Forelimb muscle (tissue), 1 donor: Measurements from ENCODE around the gene CMC2. TPM values are rescaled to one million over a fixed set of nuclear protein-coding genes. Genes with fewer than 3 reads are reported as not detected.

Source experiments
- DNase-seq: peaks from one replicate; pipeline ENCODE4 v3.0.0-alpha.2; 2013; ENCODE audit warnings: low read depth
- polyA plus RNA-seq: library from polyadenylated mRNA; unstranded; fragments of 120-200 nt; gene quantifications from one replicate; pipeline ENCODE4 v1.2.1, GENCODE V29; 2013; ENCODE audit not compliant: insufficient read length

CMC2 gene
- polyA plus RNA-seq, 1 donor: 35.4 TPM

- DNase-seq: no peak
Measured at GRCh38 chr16:80974649-80975376, 31.9 kb downstream of the CMC2 start.

GRCh38 chr16:80973991-80974390 lies 32.7 kb downstream of the CMC2 start:
- DNase-seq: no peak

DNA sequence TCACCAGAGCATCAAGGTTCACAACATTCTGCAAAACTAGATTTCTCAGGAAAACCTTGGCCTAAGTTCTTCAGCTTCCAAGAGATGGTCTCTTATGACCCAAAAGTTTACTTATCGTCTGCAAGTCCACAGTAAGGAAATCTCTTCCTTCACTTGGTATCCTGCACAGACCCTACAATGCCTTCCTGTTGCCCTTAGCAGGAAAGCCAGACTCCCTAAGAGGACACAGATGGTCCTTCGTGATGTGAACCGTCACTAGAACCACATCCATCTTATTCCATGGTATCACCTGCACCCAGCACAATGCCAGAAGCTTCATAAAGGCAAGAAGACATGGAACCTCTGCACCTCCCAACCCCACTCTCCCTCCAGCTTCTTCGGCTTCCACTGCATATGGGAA lies 34.1 kb downstream of the CMC2 start:
- no peak for DNase-seq

- DNase-seq: no peak
Measured at GRCh38 chr16:80971819-80972218, 34.9 kb downstream of the CMC2 start.

GRCh38 chr16:80969114-80969484 lies 37.6 kb downstream of the CMC2 start:
- no peak for DNase-seq

- no peak for DNase-seq
Measured at GRCh38 chr16:80968386-80969113, 38.1 kb downstream of the CMC2 start.

GRCh38 chr16:80966617-80967016 lies 40.1 kb downstream of the CMC2 start:
- DNase-seq: no peak

- DNase-seq: no peak
Measured at GRCh38 chr16:80964351-80964750, 42.3 kb downstream of the CMC2 start.

DNA sequence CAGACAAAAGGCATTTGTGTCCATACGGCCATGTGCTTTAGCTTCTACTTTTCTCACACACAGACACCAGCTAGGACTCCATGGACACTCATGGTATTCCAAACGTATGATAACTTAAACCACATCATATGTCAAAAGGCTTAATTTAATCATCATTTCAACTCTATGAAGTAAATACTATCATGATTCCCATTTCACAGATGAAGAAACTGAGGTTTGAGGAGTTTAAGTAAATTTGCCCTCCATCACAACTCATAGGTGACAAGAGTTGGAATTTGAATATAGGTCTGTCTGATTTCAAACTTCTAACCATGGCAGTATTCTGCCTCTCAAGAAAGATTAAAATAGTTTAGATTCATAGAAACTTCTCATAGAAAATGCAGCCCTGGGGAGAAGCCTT lies 43.8 kb downstream of the CMC2 start:
- DNase-seq: no peak

GRCh38 chr16:80958284-80958683 lies 48.4 kb downstream of the CMC2 start:
- DNase-seq: no peak

DNA sequence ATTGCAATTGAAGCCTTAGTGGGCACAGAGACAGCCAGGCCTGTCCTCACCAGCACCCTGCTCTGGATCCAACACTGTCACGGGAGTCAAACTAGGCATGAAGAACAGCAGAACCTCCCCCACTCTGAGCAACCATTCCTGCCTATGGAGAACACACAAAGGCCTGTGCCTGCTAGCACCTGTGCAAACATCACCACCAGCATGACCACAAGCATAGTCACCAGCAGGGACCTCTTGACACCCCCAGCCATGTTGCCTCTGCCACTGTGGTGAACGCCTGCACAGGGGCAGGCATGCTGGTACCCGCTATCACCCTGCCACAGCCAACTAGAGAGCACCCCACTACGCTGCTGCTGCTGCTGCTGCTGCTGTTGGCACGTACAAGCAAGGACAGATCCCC lies 51.7 kb downstream of the CMC2 start:
- DNase-seq: no peak

DNA sequence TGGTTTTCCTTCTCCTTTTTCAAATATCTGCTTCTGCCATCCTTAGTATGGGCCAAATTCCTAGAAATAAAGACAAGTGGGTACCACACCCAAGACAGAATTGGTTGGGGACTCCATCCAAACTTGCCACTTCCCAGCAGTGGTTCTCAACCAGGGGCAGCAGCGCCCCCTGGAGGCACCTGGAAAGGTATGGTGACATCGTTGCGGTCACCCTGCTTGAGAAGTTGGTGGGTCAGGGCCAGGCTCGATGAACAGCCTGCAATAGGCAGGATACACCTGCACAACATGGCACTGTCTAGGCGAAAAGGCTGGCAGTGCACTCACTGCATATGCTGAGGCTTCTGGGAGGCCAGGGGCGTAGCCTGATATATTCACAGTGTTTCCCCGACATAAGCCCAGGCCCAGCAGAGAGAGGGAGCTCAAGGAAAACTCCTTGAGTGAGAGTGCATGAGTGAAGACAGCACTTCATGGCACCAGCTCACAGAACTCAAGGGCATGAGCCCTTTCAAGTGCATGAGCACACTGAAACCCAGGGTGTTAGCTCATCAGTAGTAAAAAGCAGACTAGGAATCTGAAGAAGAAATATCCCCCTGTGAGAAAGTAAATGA lies 57.7 kb downstream of the CMC2 start:
- no peak for DNase-seq

GRCh38 chr16:80947708-80948625 lies 58.7 kb downstream of the CMC2 start:
- no peak for DNase-seq

- no peak for DNase-seq
Measured at GRCh38 chr16:80947239-80947638, 59.4 kb downstream of the CMC2 start.

DNA sequence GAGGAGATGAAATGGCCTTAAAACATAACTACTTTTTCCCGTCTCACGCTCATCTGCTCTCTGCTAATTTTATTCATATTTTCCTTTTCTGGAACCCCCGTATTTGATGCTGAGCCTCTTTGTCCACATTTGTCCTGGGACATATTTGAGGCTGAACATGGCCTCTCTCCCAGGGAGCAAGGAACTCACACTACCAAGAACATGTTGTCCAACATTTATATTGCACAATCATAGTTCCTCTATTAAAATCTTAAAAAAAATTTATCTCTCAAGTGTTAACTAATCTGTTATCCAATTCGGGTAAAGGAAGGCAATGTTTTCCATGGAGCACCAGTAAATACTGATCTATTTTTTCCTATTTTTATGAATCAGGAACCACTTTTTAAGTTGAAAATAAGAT lies 60.2 kb downstream of the CMC2 start:
- DNase-seq: no peak

DNA sequence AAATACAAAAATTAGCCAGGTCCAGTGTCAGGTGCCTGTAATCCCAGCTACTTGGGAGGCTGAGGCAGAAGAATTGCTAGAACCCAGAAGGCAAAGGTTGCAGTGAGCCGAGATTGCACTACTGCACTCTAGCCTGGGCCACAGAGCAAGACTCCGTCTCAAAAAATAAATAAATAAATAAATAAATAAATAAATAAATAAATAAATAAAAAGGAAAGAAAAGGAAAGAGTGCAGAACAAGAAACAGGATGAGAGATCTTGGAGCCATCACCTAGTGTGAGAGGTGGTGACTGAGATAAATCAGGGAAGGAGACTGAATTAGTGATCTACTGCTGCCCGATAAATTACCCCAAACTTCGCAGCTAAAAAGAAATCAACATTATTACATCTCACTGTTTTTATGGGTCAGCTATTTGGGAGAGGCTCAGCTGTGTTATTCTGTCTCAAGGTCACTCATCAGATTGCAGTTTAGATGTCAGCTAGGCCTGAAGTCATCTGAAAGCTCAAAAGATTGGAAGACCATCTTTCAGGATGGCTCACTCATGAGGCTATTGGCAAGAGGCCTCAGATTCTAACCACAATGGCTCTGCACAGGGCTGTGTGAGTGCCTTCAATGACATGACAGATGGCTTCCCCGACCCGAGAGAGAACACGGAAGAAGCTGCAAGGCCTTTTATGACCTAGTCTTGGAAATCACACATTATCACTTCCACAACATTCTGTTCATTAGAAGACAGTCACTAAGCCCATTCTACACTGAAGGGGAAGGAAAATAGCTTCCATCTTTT lies 66.4 kb downstream of the CMC2 start:
- DNase-seq: no peak

DNA sequence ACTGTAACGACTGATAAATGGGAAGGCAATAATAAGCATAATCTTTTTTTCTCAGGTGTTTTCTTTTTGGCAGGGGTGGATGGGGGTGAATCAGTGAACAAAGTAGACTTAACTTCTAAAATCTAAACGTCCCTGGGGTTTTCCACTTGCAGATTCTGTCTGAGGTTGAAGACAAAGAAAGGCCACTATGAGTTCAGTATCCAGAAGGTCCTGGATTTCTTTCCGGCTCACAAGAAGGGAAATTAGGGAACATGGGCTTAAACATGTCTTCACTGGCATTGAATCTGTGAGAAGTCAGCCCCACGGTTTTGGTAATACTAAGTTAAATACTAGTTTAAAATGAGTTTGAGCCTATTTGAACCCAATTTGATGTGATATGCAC lies 67.8 kb downstream of the CMC2 start:
- DNase-seq: no peak

GRCh38 chr16:80938004-80938878 lies 68.4 kb downstream of the CMC2 start:
- DNase-seq: peak; percentile 92

GRCh38 chr16:80936410-80936809 lies 70.3 kb downstream of the CMC2 start:
- no peak for DNase-seq

DNA sequence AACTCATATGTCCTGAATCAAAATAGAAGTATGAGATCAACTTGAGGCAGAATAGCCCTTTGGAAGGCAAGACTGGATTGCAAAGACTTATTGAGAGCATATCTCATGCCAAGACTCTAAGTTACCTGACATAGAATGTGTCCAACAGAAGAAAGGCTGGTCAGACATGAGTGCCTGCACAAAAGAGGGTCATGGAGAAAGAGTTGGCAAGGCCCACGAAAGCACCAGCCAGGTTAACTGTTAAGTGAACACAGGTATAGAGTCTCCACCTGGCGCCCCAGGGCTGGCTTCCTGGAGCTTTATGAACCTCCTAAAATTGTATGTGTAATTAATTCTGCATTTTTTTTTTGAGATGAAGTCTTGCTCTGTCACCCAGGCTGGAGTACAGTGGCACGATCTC lies 71.0 kb downstream of the CMC2 start:
- no peak for DNase-seq
